ENCODE data around the gene HDAC2. TPM values are rescaled to one million over a fixed set of nuclear protein-coding genes. Genes with fewer than 3 reads are reported as not detected.

HDAC2 gene
- total RNA-seq, 4 donors from 2014 or later = 28.5 to 58.4 (median 46.1) TPM

DNA sequence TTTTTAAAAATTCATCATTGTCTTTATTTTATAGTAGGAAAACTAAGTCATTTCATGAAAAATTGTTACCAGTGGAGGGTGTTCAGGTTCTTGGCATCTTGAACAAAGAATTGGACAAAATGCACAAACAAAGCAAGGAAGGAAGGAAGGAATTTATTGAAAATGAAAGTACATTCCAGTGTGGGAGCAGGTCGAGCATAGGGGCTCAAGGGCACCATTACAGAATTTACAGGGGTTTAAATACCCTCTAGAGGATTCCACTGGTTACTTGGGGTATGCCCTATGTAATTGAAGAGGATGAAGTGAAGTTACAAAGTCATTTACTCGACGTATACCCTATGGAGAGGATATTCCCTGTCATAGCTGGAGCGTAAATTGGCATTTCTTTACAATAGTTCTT lies 37.4 kb upstream of the HDAC2 start:
- no peak for TF ChIP-seq POLR2A (IDR thresholded peaks at IDR 0.05)
- TF ChIP-seq, protein P1, sequence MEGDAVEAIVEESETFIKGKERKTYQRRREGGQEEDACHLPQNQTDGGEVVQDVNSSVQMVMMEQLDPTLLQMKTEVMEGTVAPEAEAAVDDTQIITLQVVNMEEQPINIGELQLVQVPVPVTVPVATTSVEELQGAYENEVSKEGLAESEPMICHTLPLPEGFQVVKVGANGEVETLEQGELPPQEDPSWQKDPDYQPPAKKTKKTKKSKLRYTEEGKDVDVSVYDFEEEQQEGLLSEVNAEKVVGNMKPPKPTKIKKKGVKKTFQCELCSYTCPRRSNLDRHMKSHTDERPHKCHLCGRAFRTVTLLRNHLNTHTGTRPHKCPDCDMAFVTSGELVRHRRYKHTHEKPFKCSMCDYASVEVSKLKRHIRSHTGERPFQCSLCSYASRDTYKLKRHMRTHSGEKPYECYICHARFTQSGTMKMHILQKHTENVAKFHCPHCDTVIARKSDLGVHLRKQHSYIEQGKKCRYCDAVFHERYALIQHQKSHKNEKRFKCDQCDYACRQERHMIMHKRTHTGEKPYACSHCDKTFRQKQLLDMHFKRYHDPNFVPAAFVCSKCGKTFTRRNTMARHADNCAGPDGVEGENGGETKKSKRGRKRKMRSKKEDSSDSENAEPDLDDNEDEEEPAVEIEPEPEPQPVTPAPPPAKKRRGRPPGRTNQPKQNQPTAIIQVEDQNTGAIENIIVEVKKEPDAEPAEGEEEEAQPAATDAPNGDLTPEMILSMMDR (IDR thresholded peaks at IDR 0.05) = no peak
- H3K4me3 ChIP-seq (ENCODE audit: low read depth, poor library complexity, severe bottlenecking) = no peak overlapping the region
- WGBS, 2 donors = 76% methylated on average over 4 of the region's 4 CpGs
- no peak for DNase-seq (ENCODE audit: low spot score in 2 of 2)
- intact Hi-C loops (cut with DNase I; ENCODE audit: low total_unique reads) = no loop called here

DNA sequence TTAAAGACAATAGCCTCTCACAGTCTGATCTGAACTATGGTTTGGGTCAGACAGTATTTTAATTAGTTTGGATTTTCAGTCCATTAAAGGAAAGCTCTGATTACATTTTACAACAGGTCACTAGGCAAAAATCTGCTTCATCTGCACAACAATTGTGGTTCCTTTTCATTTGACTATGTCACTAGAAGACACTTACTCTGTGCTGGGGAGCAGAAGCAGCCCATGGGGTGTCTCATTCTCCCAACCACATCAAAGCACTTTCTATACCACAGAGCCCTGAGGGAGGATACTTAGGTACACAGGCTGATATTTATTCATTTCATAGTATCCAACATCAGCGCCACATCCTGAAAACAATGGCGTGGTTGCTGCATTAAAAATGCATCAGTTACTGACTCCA lies 36.6 kb upstream of the HDAC2 start:
- no peak overlapping the region for H3K4me3 ChIP-seq (ENCODE audit: low read depth, poor library complexity, severe bottlenecking)
- TF ChIP-seq, protein P1 (IDR thresholded peaks at IDR 0.05) = no peak
- no peak for TF ChIP-seq POLR2A (IDR thresholded peaks at IDR 0.05)
- intact Hi-C loops (cut with DNase I; ENCODE audit: low total_unique reads) = no loop called here
- DNase-seq (ENCODE audit: low spot score in 2 of 2) = no peak
- WGBS, 2 donors = 73 to 87% methylated on average over 2 of the region's 2 CpGs

DNA sequence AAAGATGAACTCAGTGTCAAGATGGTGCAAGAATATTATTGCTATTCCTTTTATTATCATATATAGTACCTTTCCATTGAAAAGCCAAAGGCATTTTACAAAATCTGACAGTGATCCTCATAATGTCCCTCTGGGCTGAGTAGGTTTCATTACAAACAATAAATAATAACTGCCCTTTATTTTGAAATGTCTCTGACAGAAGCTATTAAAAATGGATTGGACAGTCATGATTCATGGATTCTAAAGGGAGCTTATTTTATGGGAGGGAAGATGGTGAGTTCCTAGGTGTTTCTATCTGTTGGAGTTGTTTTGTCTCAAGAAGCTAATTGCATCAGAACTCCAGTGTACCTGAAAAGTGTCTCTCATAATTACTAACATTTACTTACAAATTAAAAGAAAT lies 30.4 kb upstream of the HDAC2 start:
- intact Hi-C loops (cut with DNase I; ENCODE audit: low total_unique reads) = no loop called here
- no peak overlapping the region for H3K4me3 ChIP-seq (ENCODE audit: low read depth, poor library complexity, severe bottlenecking)
- no peak for DNase-seq (ENCODE audit: low spot score in 2 of 2)
- TF ChIP-seq, protein P1 (IDR thresholded peaks at IDR 0.05) = no peak
- no peak for TF ChIP-seq POLR2A (IDR thresholded peaks at IDR 0.05)

DNA sequence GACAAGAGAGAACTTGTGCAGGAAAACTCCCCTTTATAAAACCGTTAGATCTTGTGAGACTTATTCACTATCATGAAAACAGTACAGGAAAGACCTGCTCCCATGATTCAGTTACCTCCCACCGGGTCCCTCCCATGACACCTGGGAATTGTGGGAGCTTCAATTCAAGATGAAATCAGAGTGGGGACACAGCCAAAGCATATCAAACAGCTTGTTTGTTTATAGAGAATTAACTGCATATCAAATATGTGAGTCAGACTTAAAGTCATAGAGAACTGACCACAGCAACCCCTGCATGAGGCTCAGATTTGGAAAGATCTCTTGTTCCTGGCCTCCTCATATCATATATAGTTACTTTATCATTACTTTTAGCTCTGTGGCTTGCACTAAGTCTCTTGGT lies 29.1 kb upstream of the HDAC2 start:
- 67 to 71% methylated on average over 2 of the region's 2 CpGs for WGBS, 2 donors
- no peak for DNase-seq (ENCODE audit: low spot score in 2 of 2)
- TF ChIP-seq, protein P1 (IDR thresholded peaks at IDR 0.05) = no peak
- no peak for TF ChIP-seq POLR2A (IDR thresholded peaks at IDR 0.05)
- intact Hi-C loops (cut with DNase I; ENCODE audit: low total_unique reads) = no loop called here
- no peak overlapping the region for H3K4me3 ChIP-seq (ENCODE audit: low read depth, poor library complexity, severe bottlenecking)

DNA sequence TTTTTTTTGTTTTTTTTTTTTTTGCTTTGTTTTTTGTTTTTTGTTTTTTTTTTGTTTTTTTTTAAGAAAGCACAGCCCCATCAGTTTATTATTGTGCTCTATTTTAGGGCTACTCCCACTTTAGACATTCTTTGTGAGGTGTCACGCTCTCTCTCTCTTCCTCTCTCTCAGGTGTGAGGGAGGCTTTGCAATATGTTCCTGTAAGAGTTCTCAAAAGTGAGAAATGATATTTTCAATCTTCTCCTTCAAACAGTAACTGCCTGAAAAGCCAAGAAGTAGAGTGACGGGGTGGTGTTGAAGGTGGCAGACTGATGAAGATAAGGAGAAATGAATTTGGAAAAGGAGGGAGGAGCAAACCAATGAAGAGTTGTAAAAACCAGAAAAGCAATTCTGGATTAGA lies 28.3 kb upstream of the HDAC2 start:
- TF ChIP-seq, protein P1 (IDR thresholded peaks at IDR 0.05) = no peak
- TF ChIP-seq POLR2A (IDR thresholded peaks at IDR 0.05) = no peak
- WGBS, 2 donors = 87 to 96% methylated on average over 2 of the region's 2 CpGs
- intact Hi-C loops (cut with DNase I; ENCODE audit: low total_unique reads) = no loop called here
- no peak for DNase-seq (ENCODE audit: low spot score in 2 of 2)
- no peak overlapping the region for H3K4me3 ChIP-seq (ENCODE audit: low read depth, poor library complexity, severe bottlenecking)

DNA sequence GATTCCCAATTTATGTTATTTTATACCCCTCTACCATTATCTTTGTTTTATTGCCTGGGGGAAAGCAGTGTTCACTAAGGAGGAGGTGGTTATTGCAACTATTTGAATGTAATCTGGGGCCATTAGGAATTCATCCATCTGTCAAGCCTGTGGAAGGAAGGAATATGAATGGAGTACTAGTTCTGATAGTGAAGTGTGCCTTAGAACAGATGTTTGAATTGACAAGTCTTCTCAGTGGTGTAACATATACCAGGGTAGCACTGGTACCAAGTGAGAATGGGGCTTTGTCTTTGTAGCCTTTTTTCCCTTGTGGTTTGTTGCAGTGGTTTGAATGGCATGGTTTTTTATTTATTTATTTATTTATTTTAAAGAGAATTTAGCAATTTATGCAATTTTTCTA lies 27.9 kb upstream of the HDAC2 start:
- DNase-seq (ENCODE audit: low spot score in 2 of 2) = no peak
- intact Hi-C loops (cut with DNase I; ENCODE audit: low total_unique reads) = no loop called here
- H3K4me3 ChIP-seq (ENCODE audit: low read depth, poor library complexity, severe bottlenecking) = no peak overlapping the region
- no peak for TF ChIP-seq POLR2A (IDR thresholded peaks at IDR 0.05)
- TF ChIP-seq, protein P1 (IDR thresholded peaks at IDR 0.05) = no peak

All from lower leg skin (tissue), 4 donors.